Right kidney (tissue), 1 donor: ENCODE results near the gene EEIG1.
A peak's percentile ranks its signal among the peaks of the same experiment; 100 is the strongest.

ENCODE experiments used
- DNase-seq: peaks from one replicate; pipeline ENCODE4 v3.0.0-alpha.2; 2016

The EEIG1 gene

DNA sequence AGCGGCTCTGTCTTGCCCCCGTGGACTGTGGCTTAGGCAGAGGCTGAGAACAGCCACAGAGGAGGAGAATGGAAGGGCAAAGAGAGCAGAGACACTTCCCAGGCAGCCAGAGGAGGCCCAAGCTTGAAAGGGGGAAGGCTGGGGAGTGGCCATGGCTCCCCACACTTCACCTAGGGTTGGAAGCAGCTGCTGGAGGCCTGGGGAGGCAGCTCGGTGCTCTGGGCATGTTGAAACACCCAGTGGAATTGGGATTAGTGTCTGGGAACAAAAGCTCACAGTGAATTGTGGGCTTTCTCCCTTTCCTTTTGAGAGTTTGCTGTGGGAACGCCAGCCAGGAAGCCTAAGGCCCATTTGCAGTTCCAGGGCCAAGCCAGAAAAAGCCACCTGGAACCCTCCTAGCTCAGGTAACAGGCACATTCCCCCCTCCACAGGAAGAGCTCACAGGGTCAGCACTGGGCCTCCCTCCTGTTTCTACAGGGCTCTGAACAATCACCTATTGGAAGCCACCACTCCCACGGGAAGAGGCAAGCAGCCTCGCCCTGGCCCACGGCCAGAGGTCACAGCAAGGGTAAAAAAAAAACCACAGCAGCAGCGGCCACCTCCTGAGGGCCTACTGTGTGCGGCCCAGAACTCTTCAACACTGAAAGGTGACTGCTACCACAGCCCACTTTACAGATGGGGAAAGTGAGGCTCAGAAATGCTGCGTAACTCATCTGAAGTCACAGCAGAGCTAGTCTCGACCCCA lies 20.2 kb downstream of the EEIG1 start:
- DNase-seq = no peak

GRCh38 chr9:127959841-127960409 lies 20.9 kb downstream of the EEIG1 start:
- no peak for DNase-seq

GRCh38 chr9:127959398-127959797 lies 21.4 kb downstream of the EEIG1 start:
- DNase-seq = no peak

GRCh38 chr9:127958728-127959127 lies 22.1 kb downstream of the EEIG1 start:
- no peak for DNase-seq

- DNase-seq = no peak
Observed at GRCh38 chr9:127955294-127956015, 25.3 kb downstream of the EEIG1 start.

- DNase-seq = no peak
Observed at GRCh38 chr9:127954831-127955293, 25.9 kb downstream of the EEIG1 start.

GRCh38 chr9:127953768-127954505 lies 26.9 kb downstream of the EEIG1 start:
- DNase-seq = no peak

GRCh38 chr9:127953154-127953553 lies 27.6 kb downstream of the EEIG1 start:
- DNase-seq = no peak

- DNase-seq = no peak
Observed at GRCh38 chr9:127950513-127951289, 30.1 kb downstream of the EEIG1 start.

DNA sequence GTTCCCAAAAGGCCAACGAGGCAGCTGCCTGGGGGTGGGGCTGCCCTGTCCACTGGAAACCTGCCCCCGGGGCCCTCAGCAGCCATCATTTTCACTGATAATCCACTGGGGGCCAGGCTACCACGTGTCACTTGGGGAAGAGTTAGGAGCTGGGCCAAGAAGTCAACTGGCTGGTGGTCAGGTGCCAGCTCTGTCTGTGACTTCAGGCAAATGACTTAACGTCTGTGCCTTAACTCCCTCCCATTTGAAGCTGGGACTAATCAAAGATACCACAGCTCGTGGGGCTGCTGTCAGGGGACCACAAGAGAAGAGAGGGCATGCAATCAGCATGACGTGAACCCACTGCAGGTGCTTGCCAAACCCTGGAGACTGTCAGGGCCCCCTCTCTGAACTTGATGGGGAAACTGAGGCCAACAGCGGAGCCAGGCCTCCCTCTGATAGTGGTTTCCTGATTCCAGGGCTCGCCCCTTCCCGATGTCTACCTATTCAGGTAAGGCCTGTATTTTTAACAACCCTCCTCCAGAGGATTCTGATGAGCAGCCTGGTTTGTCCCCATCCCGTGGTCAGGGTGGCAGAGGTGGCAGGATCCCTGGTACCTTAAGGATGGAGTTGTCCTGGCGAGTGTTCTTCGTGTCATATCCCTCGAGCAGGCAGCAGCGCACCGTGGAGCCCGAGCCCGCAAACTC lies 30.8 kb downstream of the EEIG1 start:
- no peak for DNase-seq

DNA sequence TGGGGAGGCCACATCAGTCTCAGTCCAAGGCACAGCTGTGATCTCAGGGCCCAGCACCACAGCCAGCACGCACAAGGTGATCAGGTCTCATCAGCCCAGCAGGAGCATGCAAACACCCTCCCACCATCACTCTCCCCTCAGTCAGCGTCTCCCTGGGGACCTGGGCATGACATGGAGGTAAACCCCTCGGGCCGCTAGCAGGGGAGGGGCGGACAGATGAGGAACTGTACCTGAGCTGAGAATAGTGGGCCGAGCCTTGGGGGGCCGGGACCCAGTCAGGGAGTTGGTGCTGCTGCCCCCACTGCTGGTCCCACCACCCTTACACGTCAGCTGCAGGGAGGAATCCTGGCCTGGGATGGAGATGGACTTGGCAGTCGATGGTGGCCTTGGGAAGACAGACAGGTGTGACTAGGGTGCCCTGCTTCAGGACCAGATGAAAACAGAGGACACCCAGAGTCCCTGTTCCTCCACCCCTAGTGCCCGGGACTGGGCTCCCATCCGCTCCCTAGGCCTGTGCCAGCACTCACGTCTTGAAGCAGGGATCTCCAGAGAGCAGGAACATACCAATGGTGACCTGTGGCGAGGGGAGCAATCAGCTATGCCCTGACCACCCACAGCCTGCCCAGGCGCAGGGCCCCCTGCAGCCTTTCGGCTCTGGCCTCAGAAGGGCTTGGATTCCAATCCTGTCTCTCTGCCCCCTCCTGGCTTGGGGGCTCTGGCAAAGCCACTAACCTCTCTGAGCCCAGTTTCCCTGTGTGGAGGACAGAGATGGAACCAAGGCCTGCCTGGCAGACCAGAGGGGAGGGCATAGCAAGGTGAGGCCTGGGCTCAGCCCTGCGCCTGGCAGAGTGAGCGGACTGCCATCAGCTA lies 32.7 kb downstream of the EEIG1 start:
- DNase-seq = no peak

DNA sequence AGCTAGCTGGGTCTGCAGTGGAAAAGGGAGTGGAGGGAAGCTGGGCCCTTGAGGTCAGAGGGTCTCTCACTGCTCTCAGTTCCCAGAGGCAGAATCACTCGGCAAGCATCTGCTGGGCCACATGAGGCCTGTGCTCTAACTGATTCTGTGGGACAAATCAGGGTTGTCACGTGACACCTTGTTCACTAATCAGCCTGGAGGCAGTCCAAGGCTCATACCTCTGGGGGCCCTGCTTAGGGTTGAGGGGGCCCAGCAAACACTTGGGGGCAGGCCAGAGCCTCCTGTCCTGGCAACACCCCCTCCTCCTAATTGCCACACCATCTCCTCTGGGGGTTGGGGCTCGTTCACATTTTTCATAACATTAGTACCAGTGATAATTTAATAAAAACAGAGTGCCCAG lies 34.1 kb downstream of the EEIG1 start:
- DNase-seq = no peak

GRCh38 chr9:127945942-127946341 lies 34.8 kb downstream of the EEIG1 start:
- DNase-seq = no peak

DNA sequence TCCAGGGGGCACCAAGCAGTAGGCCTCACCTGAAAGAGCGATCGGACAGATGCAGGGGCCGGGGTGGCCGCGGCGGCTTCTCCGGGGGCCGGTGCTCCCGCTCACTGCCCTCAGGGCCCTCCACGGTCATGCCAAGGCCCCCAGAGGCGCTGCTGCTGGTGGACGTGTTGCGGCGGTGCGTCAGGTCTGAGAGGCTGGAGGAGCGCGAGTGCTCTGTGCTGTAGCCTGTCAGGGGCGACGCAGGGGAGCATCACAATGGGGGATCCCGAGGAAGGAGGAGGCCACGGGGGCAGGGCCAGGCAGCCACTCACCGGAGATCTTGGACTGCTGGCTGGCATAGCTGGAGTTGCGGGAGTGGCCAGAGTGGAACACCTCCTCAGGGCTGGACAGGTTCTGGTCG lies 35.5 kb downstream of the EEIG1 start:
- DNase-seq = no peak

GRCh38 chr9:127944586-127945218 lies 36.1 kb downstream of the EEIG1 start:
- DNase-seq = no peak

DNA sequence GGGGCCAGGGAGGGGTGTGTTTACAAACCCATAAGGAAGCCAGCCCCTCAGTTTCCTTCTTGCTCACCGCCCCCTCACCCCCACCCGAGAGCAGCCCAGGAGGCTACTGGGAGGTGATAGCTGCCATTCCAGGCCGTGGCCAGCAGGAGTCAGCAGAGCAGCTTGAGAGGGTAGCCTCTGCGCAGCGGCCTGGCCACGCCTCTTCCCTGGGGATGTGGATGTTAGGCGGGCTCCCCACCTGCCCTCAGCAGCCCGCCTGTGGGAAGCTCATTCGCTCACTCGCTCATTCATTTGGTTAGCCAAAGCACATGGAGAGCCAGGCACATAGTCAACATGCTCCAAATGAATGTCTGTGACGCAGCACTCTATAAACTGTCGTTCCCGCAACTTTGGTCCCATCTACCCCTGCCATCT lies 37.1 kb downstream of the EEIG1 start:
- DNase-seq = no peak

GRCh38 chr9:127943011-127943662 lies 37.7 kb downstream of the EEIG1 start:
- DNase-seq = peak; percentile 44

DNA sequence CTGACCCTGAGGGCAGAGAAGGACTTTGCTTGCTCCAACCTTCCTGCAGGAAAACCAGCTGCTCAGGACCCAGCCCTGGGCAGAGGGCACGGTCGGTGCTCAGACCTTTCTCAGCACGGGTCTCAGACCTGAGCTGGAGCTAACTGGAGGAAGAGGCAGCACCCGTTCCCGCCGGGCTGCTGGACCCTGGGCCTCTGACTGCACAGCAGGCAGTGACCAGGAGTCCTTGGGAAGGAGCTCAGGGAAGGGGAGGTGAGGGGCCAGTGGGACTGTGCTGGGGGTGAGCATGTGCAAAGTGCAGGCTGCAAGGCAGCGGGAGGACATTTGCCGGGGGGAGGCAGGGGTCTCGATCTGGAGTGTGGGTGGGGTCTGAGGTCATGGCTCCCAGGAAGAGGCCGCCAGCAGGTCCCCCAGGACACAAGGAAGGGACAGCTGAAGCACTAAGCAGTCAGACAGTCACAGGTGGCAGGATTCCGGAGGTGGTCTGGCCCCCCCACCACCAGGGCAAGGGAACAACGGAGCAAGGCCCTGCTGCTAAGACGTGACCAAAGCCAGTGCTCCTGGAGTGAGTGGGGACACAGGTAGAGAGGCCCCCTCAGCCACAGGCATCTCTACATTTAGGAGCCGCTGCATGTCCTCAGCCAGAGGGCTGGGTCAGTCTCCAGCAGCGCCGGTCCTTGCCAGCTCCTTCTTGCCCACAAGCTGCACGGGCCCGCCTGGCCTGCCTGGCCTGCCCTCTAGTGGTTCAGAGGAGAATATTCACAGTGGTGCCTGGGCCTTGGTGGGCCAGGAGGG lies 38.4 kb downstream of the EEIG1 start:
- peak; percentile 58 for DNase-seq

GRCh38 chr9:127941961-127942215 lies 38.9 kb downstream of the EEIG1 start:
- no peak for DNase-seq
